HCT116 (cell line): ENCODE measurements around the gene HIPK2. TPM values are rescaled to one million over a fixed set of nuclear protein-coding genes. Genes with fewer than 3 reads are reported as not detected.

Experiments used
- ATAC-seq: fragments of 200-7000 bp; cut with Tn5 transposase; 2 replicates; pipeline ENCODE4 v1.9.1; 2020; ENCODE audit warnings: mild to moderate bottlenecking, moderate library complexity
- BruUV-seq: library from RNA; stranded (reverse); fragments of 400-500 nt; replicated peaks from 2 replicates; lab custom pipeline; 2021; lab: Mats Ljungman, UMichigan
- CTCF ChIA-PET: fragments of 300-600 bp; sonication (Branson Sonifier 250); formaldehyde crosslinking; loops from one replicate; lab custom pipeline; 2021; ENCODE audit warnings: antibody characterized with exemption; lab: Charles Lee
- POLR2A ChIA-PET: fragments of 300-600, 350-600 bp; sonication (Branson Sonifier 250); formaldehyde crosslinking; loops from one replicate; lab custom pipeline; 2021; ENCODE audit warnings: antibody characterized with exemption; lab: Charles Lee
- RAD21 ChIA-PET, 2 experiments: fragments of 300-600 bp; sonication (Branson Sonifier 250); formaldehyde crosslinking; loops; one replicate each; lab custom pipeline; 2023; ENCODE audit warnings: low total read pairs in 2 of 2; ENCODE audit not compliant: uncharacterized antibody in 2 of 2, unreplicated experiment in 2 of 2, low non-redundant PET in 1 of 2; lab: Charles Lee
- DNase-seq: peaks from one replicate; pipeline ENCODE4 v3.0.0-alpha.2; 2010; ENCODE audit warnings: low read depth, low spot score
- H2AFZ ChIP-seq: fragments of 200-600 bp; shearing (Covaris generic), sonication (generic); 2 replicates; pipeline ENCODE4 v1.6.1; 2017; ENCODE audit warnings: low read depth, mixed run types, mixed read lengths, antibody characterized with exemption, low read length; ENCODE audit not compliant: poor library complexity, severe bottlenecking
- H3K27ac ChIP-seq: 2 replicates; pipeline ENCODE4 v1.5.1; 2012; ENCODE audit warnings: low read depth, low read length
- H3K27me3 ChIP-seq: fragments of 200-600 bp; sonication (generic); 2 replicates; pipeline ENCODE4 v1.6.1; 2016; ENCODE audit warnings: mixed run types, low read length, mixed read lengths; ENCODE audit not compliant: insufficient read depth
- H3K36me3 ChIP-seq, 2 experiments: fragments of 200-500 bp in 1 of 2; fragments of 200-600 bp in 1 of 2; sonication (Bioruptor generic) in 1 of 2; sonication (generic) in 1 of 2; 2 replicates each; pipeline versions ENCODE4 v1.5.1 to v1.6.1; 2014 to 2016; ENCODE audit warnings: low read length in 2 of 2, inconsistent platforms in 1 of 2, mixed read lengths in 1 of 2, mixed run types in 1 of 2; ENCODE audit not compliant: insufficient read depth in 2 of 2, control insufficient read depth in 1 of 2
- H3K4me1 ChIP-seq, 2 experiments: fragments of 200-600 bp in 1 of 2; sonication (generic) in 1 of 2; 2 replicates each; pipeline versions ENCODE4 v1.5.1 to v1.6.1; 2012 to 2017; ENCODE audit warnings: low read length in 2 of 2, inconsistent platforms in 1 of 2, mild to moderate bottlenecking in 1 of 2, mixed read lengths in 1 of 2, mixed run types in 1 of 2, moderate library complexity in 1 of 2; ENCODE audit not compliant: insufficient read depth in 2 of 2, control insufficient read depth in 1 of 2
- H3K4me2 ChIP-seq: fragments of 200-600 bp; sonication (generic); 2 replicates; pipeline ENCODE4 v1.6.1; 2017; ENCODE audit warnings: mixed run types, low read length, mixed read lengths
- H3K4me3 ChIP-seq, 2 experiments: fragments of 200-600 bp in 1 of 2; sonication (generic) in 1 of 2; replicated peaks in 1 of 2; 2 replicates each; pipeline ENCODE4 v1.5.1; 2011 to 2016; ENCODE audit warnings: low read length in 2 of 2, control low read depth in 1 of 2, low read depth in 1 of 2, mild to moderate bottlenecking in 1 of 2, mixed read lengths in 1 of 2, mixed run types in 1 of 2
- H3K79me2 ChIP-seq: fragments of 200-600 bp; sonication (generic); 2 replicates; pipeline ENCODE4 v1.6.1; 2017; ENCODE audit warnings: mild to moderate bottlenecking, mixed run types, low read length, moderate library complexity, mixed read lengths; ENCODE audit not compliant: insufficient read depth
- H3K9ac ChIP-seq: fragments of 200-600 bp; sonication (generic); 2 replicates; pipeline ENCODE4 v1.6.1; 2016; ENCODE audit warnings: low read length, mixed read lengths
- H3K9me2 ChIP-seq: fragments of 200-600 bp; sonication (generic), shearing (Covaris generic); 2 replicates; pipeline ENCODE4 v1.6.1; 2017; ENCODE audit warnings: mixed run types, mild to moderate bottlenecking, moderate library complexity; ENCODE audit not compliant: insufficient read depth
- H3K9me3 ChIP-seq, 2 experiments: fragments of 200-500 bp in 1 of 2; fragments of 200-600 bp in 1 of 2; sonication (Bioruptor generic) in 1 of 2; sonication (generic) in 1 of 2; 2 replicates each; pipeline ENCODE4 v1.6.1; 2014 to 2017; ENCODE audit warnings: low read length in 2 of 2, mixed read lengths in 2 of 2, inconsistent platforms in 1 of 2, low read depth in 1 of 2, mild to moderate bottlenecking in 1 of 2, mixed run types in 1 of 2, moderate library complexity in 1 of 2; ENCODE audit not compliant: control insufficient read depth in 1 of 2, insufficient read depth in 1 of 2
- H4K20me1 ChIP-seq: fragments of 200-600 bp; sonication (generic), shearing (Covaris generic); 2 replicates; pipeline ENCODE4 v1.6.1; 2017; ENCODE audit warnings: mixed run types, mild to moderate bottlenecking, moderate library complexity; ENCODE audit not compliant: insufficient read depth
- CBX3 ChIP-seq: IDR thresholded peaks from 2 replicates; pipeline ENCODE4 v1.6.1; 2012; ENCODE audit warnings: low read depth
- ELF1 ChIP-seq: IDR thresholded peaks from 2 replicates; pipeline ENCODE4 v1.6.1; 2012; ENCODE audit warnings: low read depth, borderline replicate concordance
- EZH2 ChIP-seq: fragments of 200-600 bp; sonication (generic); IDR thresholded peaks from 2 replicates; pipeline ENCODE4 v1.6.1; 2017; ENCODE audit warnings: antibody characterized with exemption, mixed run types
- EZH2phosphoT487 ChIP-seq: fragments of 200-600 bp; IDR thresholded peaks from 2 replicates; pipeline ENCODE4 v1.6.1; 2018; ENCODE audit warnings: antibody characterized with exemption, borderline replicate concordance
- MAX ChIP-seq: IDR thresholded peaks from 2 replicates; pipeline ENCODE4 v1.6.1; 2012
- POLR2A ChIP-seq: IDR thresholded peaks from 2 replicates; pipeline ENCODE4 v1.7.0; 2011; ENCODE audit warnings: borderline replicate concordance; ENCODE audit not compliant: insufficient read depth, insufficient read length; ENCODE audit errors: extremely low read depth
- POLR2AphosphoS5 ChIP-seq: IDR thresholded peaks from 2 replicates; pipeline ENCODE4 v1.6.1; 2011; ENCODE audit warnings: mild to moderate bottlenecking, low read depth, low read length, moderate library complexity
- SIN3A ChIP-seq: IDR thresholded peaks from 2 replicates; pipeline ENCODE4 v1.6.1; 2012; ENCODE audit warnings: low read depth
- SP1 ChIP-seq: IDR thresholded peaks from 2 replicates; pipeline ENCODE4 v1.6.1; 2012; ENCODE audit warnings: low read depth
- SRF ChIP-seq: IDR thresholded peaks from 2 replicates; pipeline ENCODE4 v1.6.1; 2012; ENCODE audit warnings: low read depth
- TCF7L2 ChIP-seq: IDR thresholded peaks from 2 replicates; pipeline ENCODE4 v1.7.0; 2011; ENCODE audit warnings: borderline replicate concordance, inconsistent platforms; ENCODE audit not compliant: insufficient read depth, insufficient read length; ENCODE audit errors: extremely low read depth
- intact Hi-C: fragments of 100-400 bp; cut with micrococcal nuclease; formaldehyde crosslinking; loops from 2 replicates; pipeline ENCODE4 v1.10.0; 2022
- total RNA-seq: library from RNA; stranded (reverse); gene quantifications from one replicate; pipeline ENCODE4 v1.2.1, GENCODE V29; 2021; ENCODE audit not compliant: unreplicated experiment
- TF ChIP-seq, protein P1 (sequence below): IDR thresholded peaks from 2 replicates; pipeline ENCODE4 v1.6.1; 2012
- TF ChIP-seq, protein P2 (sequence below): IDR thresholded peaks from 2 replicates; pipeline ENCODE4 v1.6.1; 2012; ENCODE audit warnings: low read depth
- TF ChIP-seq, protein P3 (sequence below), 3 experiments: fragments of 200-600 bp in 1 of 3; sonication (generic) in 1 of 3; IDR thresholded peaks in 2 of 3; conservative IDR thresholded peaks in 1 of 3; 2 replicates each; pipeline ENCODE4 v1.5.1; 2012 to 2017; ENCODE audit warnings: low read depth in 2 of 3, low read length in 2 of 3, antibody characterized with exemption in 1 of 3, borderline replicate concordance in 1 of 3, control low read depth in 1 of 3, mild to moderate bottlenecking in 1 of 3, mixed read lengths in 1 of 3, mixed run types in 1 of 3, moderate library complexity in 1 of 3; ENCODE audit not compliant: insufficient read depth in 1 of 3

HIPK2 gene
- total RNA-seq, 1 experiment from 2014 or later = 49.5 TPM

DNA sequence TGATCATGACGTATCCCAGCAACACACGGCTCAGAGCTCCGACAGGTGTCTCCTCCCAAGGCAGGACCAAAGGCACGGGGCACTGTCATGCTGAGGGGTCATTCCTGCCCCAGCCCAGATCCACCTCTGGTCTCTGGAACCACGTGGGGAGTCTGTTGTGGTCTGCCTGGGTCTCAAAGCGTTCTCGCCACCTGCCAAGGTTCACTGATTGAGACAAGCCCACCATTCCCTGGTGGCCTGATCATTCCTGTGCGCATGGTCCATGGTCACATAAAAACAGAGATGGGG lies 83.5 kb downstream of the HIPK2 start:
- Histone ChIP-seq H3K27me3 (no peaks in the 10 kb centered on the region), H4K20me1 (no peaks in the 10 kb centered on the region), H3K4me2 (no peak overlapping the region), H3K4me3 (no peak overlapping the region), H2AFZ (no peak overlapping the region), H3K79me2 (peaks cover 6% of the 10 kb centered on the region; the same call in 1 of the 2 replicates), H3K9me2 (no peaks in the 10 kb centered on the region), H3K9me3 (no peaks in the 10 kb centered on the region), H3K27ac (no peak overlapping the region), H3K36me3 (0 out of 4 replicates have a peak, but pooled peaks cover 0 to 3% of the 10 kb centered on the region in 2 experiments), H3K4me1 (no peaks in the 10 kb centered on the region), H3K9ac (no peak overlapping the region)
- intact Hi-C loops = no loop called here
- no peak for TF ChIP-seq EZH2phosphoT487
- no peak for TF ChIP-seq TCF7L2
- BruUV-seq = no TSS peak
- ChIA-PET RAD21 (no interaction called here), POLR2A (no interaction called here), CTCF (no interaction called here)
- ATAC-seq (no peak), DNase-seq (no peak)

DNA sequence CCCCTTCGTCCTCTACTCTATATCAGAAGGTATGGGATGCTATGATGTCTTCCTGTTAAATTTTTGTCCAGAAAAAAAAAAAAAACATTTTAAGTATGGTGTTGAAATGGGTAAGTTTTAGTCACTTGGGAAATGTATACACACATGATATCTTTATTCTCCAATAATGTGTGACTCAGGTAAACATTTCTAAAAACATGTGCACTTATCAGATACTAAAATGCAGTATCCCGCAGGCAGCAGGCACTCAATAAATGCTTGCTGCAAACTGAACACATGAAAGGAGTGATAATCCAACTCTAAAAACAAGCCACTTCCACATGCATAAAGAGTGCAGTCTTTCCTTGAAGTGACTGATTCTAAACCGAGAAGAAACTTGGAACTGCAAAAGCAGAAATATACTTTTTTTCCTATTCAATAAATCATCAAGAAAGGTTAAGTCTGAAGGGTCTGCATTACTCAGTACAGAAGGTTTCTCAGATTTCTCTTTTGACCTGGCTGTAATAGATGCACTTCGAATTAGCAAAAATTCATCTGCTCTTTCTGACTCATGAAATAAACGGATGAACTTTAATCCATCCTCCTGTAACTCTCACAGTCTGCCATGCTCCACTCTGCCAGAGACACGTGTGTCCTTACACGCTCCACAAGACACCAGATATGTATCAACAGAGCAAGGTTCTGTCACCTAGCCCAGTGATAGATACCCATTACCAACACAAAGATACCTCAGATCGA lies 84.0 kb downstream of the HIPK2 start:
- peaks cover 0 to 2% of the 10 kb centered on the region in 2 experiments; a peak in 2 of 4 replicates for H3K4me1 ChIP-seq
- no peaks in the 10 kb centered on the region for H3K9me3 ChIP-seq
- H3K4me3 ChIP-seq = no peak overlapping the region
- H3K36me3 ChIP-seq = 0 out of 4 replicates have a peak, but pooled peaks cover 0 to 3% of the 10 kb centered on the region in 2 experiments
- no peaks in the 10 kb centered on the region for H3K9me2 ChIP-seq
- no peak overlapping the region for H3K27ac ChIP-seq
- DNase-seq (no peak), ATAC-seq (no peak)
- no peak overlapping the region for H2AFZ ChIP-seq
- H3K9ac ChIP-seq = no peak overlapping the region
- H3K27me3 ChIP-seq = no peaks in the 10 kb centered on the region
- H3K79me2 ChIP-seq = peaks cover 4% of the 10 kb centered on the region; the same call in 1 of the 2 replicates
- intact Hi-C loops = no loop called here
- BruUV-seq = no TSS peak
- H3K4me2 ChIP-seq = no peak overlapping the region
- RAD21 ChIA-PET = no interaction called here
- POLR2A ChIA-PET = no interaction called here
- CTCF ChIA-PET = no interaction called here
- H4K20me1 ChIP-seq = no peaks in the 10 kb centered on the region
- TF ChIP-seq ELF1 = no peak
- TF ChIP-seq, protein P1, sequence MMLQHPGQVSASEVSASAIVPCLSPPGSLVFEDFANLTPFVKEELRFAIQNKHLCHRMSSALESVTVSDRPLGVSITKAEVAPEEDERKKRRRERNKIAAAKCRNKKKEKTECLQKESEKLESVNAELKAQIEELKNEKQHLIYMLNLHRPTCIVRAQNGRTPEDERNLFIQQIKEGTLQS = no peak
- TF ChIP-seq POLR2AphosphoS5 = no peak
- TF ChIP-seq, protein P2, sequence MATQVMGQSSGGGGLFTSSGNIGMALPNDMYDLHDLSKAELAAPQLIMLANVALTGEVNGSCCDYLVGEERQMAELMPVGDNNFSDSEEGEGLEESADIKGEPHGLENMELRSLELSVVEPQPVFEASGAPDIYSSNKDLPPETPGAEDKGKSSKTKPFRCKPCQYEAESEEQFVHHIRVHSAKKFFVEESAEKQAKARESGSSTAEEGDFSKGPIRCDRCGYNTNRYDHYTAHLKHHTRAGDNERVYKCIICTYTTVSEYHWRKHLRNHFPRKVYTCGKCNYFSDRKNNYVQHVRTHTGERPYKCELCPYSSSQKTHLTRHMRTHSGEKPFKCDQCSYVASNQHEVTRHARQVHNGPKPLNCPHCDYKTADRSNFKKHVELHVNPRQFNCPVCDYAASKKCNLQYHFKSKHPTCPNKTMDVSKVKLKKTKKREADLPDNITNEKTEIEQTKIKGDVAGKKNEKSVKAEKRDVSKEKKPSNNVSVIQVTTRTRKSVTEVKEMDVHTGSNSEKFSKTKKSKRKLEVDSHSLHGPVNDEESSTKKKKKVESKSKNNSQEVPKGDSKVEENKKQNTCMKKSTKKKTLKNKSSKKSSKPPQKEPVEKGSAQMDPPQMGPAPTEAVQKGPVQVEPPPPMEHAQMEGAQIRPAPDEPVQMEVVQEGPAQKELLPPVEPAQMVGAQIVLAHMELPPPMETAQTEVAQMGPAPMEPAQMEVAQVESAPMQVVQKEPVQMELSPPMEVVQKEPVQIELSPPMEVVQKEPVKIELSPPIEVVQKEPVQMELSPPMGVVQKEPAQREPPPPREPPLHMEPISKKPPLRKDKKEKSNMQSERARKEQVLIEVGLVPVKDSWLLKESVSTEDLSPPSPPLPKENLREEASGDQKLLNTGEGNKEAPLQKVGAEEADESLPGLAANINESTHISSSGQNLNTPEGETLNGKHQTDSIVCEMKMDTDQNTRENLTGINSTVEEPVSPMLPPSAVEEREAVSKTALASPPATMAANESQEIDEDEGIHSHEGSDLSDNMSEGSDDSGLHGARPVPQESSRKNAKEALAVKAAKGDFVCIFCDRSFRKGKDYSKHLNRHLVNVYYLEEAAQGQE = no peak
- TF ChIP-seq MAX = no peak
- TF ChIP-seq SIN3A = no peak
- no peak for TF ChIP-seq POLR2A
- no peak for TF ChIP-seq SP1
- no peak for TF ChIP-seq CBX3
- no peak for TF ChIP-seq EZH2
- TF ChIP-seq, protein P3, sequence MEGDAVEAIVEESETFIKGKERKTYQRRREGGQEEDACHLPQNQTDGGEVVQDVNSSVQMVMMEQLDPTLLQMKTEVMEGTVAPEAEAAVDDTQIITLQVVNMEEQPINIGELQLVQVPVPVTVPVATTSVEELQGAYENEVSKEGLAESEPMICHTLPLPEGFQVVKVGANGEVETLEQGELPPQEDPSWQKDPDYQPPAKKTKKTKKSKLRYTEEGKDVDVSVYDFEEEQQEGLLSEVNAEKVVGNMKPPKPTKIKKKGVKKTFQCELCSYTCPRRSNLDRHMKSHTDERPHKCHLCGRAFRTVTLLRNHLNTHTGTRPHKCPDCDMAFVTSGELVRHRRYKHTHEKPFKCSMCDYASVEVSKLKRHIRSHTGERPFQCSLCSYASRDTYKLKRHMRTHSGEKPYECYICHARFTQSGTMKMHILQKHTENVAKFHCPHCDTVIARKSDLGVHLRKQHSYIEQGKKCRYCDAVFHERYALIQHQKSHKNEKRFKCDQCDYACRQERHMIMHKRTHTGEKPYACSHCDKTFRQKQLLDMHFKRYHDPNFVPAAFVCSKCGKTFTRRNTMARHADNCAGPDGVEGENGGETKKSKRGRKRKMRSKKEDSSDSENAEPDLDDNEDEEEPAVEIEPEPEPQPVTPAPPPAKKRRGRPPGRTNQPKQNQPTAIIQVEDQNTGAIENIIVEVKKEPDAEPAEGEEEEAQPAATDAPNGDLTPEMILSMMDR (IDR thresholded peaks at IDR 0.05 in 2 of 3, conservative IDR thresholded peaks at IDR 0.05 in 1 of 3; ENCODE audit: borderline replicate concordance in 1 of 3, insufficient read depth in 1 of 3, low read depth in 2 of 3, low read length in 2 of 3) = no peak
- no peak for TF ChIP-seq TCF7L2
- no peak for TF ChIP-seq SRF
- no peak for TF ChIP-seq EZH2phosphoT487
